HG02610 (cell line): ENCODE data around the gene ATP6V0A1.
"Not testable (repeated sequence)": the region's sequence is repeated elsewhere in the genome, so short reads cannot be mapped to it uniquely, and the experiment has no call there.

ENCODE experiments used
- ATAC-seq: cut with Tn5 transposase; IDR thresholded peaks from one replicate; pipeline ENCODE4 v1.9.1; 2021; ENCODE audit warnings: mild to moderate bottlenecking, moderate library complexity; ENCODE audit not compliant: unreplicated experiment

ATP6V0A1 gene

GRCh38 chr17:42475835-42476234 is 17.2 kb downstream of the ATP6V0A1 start:
- no peak for ATAC-seq

- ATAC-seq = no peak
Observed at GRCh38 chr17:42476411-42476810, 17.7 kb downstream of the ATP6V0A1 start.

- no peak for ATAC-seq
Observed at GRCh38 chr17:42477173-42477572, 18.5 kb downstream of the ATP6V0A1 start.

- ATAC-seq = not testable (repeated sequence)
Observed at GRCh38 chr17:42477824-42478223, 19.1 kb downstream of the ATP6V0A1 start.

- ATAC-seq = peak; percentile 74
Observed at GRCh38 chr17:42484304-42484703, 25.6 kb downstream of the ATP6V0A1 start.

GRCh38 chr17:42485680-42486079 is 27.0 kb downstream of the ATP6V0A1 start:
- ATAC-seq = no peak

- no peak for ATAC-seq
Observed at GRCh38 chr17:42488032-42488431, 29.4 kb downstream of the ATP6V0A1 start.

- no peak for ATAC-seq
Observed at GRCh38 chr17:42493319-42493718, 34.6 kb downstream of the ATP6V0A1 start.

GRCh38 chr17:42494673-42495072 is 36.0 kb downstream of the ATP6V0A1 start:
- no peak for ATAC-seq

GRCh38 chr17:42498828-42499227 is 40.1 kb downstream of the ATP6V0A1 start:
- no peak for ATAC-seq

GRCh38 chr17:42502091-42502490 is 43.4 kb downstream of the ATP6V0A1 start:
- no peak for ATAC-seq

- no peak for ATAC-seq
Observed at GRCh38 chr17:42502926-42503325, 44.2 kb downstream of the ATP6V0A1 start.

- ATAC-seq = no peak
Observed at GRCh38 chr17:42507671-42508070, 49.0 kb downstream of the ATP6V0A1 start.

- ATAC-seq = no peak
Observed at GRCh38 chr17:42508426-42509165, 49.9 kb downstream of the ATP6V0A1 start.

- ATAC-seq = no peak
Observed at GRCh38 chr17:42509409-42509808, 50.7 kb downstream of the ATP6V0A1 start.

GRCh38 chr17:42509841-42510240 is 51.2 kb downstream of the ATP6V0A1 start:
- no peak for ATAC-seq

- ATAC-seq = no peak
Observed at GRCh38 chr17:42512246-42512645, 53.6 kb downstream of the ATP6V0A1 start.

GRCh38 chr17:42512733-42513251 is 54.1 kb downstream of the ATP6V0A1 start:
- ATAC-seq = peak; percentile 51

GRCh38 chr17:42513686-42514085 is 55.0 kb downstream of the ATP6V0A1 start:
- ATAC-seq = no peak

GRCh38 chr17:42514279-42514678 is 55.6 kb downstream of the ATP6V0A1 start:
- ATAC-seq = no peak

GRCh38 chr17:42514867-42515266 is 56.2 kb downstream of the ATP6V0A1 start:
- ATAC-seq = no peak

- no peak for ATAC-seq
Observed at GRCh38 chr17:42517516-42517915, 58.8 kb downstream of the ATP6V0A1 start.
